Fibroblast of upper back skin (primary cell): ENCODE data around the gene TTYH1.

ENCODE experiments used
- DNase-seq: peaks from one replicate; pipeline ENCODE4 v3.0.0-alpha.2; 2013

TTYH1 gene

DNA sequence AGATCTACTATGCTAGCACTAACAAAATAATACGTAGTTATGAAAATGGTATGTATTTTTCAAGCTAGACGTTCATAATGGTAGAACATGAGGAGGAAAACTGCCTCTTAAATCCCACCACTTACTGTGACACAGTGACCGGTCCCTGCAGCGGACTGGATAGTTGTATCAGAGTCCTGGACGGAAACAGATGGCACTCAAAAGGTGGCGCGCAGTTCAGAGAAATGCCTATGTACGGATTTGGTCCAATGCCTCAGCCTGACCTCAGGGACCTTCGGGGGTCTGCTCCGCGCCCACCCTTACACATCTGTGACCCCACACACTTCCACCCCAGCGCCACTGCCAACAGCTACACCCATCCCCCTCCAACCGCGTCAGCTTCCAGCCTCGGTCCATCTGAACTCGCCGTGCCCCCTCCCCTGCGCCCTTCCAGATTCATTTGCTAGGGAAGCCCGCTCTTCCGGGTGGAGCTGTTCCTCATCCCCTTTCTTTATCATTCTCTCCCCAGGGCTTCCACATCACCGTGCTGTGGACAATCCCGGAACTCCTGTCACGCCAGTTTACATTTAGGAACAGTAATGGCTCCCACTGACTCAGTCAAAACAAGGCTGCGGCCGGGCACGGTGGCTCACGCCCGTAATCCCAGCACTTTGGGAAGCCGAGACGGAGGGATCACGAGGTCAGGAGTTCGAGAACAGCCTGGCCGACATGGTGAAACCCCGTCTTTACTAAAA is 32.9 kb downstream of the TTYH1 start:
- peak; percentile 46 for DNase-seq

DNA sequence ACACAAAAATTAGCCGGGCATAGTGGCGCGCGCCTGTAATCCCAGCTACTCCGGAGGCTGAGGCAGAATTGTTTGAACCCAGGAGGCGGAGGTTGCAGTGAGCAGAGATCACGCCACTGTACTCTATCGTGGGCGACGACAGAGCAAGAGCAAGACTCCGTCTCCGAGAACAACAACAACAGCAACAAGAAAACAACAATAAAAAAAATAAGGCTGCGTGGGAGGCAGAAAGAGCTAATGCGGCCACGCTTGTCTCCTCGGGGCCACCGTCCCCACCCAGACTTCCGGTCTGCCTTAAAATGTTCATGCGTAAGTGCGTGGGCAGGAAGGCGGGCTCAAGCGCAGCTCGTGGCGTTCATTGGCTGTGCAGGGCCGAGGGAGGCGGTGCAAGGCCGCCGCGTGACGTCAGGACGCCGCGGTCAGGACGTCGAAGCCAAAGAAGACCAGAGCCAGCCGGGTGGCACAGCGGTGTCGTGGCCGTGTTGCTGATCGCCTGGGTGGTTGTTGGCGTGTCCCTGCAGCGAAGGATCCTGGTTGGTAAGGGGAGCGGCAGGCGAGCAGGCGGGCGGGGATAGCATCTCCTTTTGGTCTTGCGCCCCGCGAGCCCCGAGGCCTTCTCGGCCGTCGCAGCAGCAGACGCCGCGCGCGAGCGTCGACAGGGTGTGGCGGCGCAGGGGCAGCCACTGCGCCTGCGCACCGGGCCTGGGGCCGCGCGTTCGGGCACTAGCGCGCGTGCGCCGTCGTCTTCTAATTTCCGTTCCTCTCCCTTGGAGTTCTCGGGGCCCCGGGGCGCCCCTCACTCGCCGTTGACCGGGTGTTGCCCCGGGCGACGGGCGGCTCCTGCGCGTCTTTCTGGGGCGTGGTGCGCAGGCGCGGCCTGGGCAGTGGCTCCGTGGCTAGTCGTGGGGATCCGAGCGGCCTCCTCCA is 33.8 kb downstream of the TTYH1 start, which contains the start of gene LENG8:
Gene LENG8 (plus strand): TSS at position 426 of the 927 bp plus-strand sequence. CDS start 2,146 bp downstream, outside the sequence.
- peak; percentile 98 for DNase-seq

DNA sequence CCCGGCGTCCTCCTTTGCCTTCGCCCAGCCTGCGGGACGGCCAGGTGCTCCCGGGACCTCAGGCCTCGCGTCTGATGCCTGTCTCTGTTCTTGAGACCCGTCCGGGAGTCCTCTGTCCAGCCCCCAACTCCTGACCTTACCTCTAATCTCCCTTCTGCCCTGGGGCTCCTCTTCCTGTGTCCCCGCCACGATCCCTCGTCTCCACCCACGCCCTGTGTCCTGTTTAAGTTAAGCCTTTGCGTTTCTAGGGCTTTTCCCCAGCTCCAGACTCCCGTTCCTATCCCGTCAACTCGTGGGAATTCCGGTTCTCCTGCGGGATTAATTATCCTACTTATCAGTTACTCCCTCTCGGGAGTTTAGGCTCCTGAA is 34.4 kb downstream of the TTYH1 start:
- DNase-seq = no peak

DNA sequence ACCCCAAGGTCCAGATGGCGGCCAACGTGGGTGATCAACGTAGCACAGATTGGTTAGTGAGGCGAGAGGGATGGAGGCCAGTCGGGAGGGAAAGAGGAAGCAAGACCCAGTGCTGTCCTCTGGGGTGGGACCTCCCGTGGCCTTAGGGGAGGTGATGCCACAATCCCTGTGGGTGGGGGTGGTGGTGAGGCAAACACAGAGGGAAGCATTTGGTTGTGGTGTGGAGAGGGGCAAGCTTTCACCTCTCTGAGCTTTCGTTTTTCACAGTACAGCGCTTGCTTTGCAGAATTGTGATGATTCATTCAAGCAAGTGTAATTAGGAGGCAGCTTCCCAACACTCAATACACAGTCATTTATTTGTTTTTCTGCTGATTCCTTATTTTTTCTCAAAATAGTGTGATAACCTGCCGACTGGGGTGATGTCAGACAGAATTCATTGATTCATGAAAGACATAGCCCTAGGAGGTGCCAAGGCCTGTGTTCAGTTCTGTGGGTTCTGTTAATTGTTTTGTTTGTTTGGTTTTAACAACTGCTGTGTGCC is 36.1 kb downstream of the TTYH1 start:
- no peak for DNase-seq

DNA sequence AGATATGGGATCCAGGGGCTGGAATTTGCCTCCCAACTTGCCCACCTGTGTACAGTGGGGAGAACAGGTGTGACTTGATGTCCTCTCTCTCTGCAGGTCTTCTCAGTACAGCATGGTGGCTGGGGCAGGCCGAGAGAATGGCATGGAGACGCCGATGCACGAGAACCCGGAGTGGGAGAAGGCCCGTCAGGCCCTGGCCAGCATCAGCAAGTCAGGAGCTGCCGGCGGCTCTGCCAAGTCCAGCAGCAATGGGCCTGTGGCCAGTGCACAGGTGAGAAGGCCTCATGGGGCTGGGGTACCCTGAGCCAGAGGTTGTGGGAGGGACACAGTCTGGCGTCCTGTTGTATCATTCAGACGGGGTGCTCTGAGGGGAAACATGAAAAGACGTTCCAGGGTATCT is 36.7 kb downstream of the TTYH1 start:
- DNase-seq = no peak

DNA sequence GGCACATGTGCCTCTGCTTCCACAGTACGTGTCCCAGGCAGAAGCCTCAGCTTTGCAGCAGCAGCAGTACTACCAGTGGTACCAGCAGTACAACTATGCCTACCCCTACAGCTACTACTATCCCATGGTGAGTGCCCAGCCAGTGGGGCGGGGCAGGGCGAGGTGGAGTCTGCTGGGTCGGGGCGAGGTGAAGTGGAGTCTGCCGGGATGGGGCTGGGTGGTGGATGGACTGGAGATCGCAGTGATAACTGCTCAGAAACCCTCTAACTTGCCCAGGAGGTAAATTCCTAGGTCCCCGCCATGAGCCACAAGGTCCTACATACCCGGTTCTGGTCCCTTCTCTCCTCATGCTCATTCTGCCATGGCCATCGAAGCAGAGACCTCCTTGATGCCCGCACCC is 37.4 kb downstream of the TTYH1 start:
- no peak for DNase-seq

DNA sequence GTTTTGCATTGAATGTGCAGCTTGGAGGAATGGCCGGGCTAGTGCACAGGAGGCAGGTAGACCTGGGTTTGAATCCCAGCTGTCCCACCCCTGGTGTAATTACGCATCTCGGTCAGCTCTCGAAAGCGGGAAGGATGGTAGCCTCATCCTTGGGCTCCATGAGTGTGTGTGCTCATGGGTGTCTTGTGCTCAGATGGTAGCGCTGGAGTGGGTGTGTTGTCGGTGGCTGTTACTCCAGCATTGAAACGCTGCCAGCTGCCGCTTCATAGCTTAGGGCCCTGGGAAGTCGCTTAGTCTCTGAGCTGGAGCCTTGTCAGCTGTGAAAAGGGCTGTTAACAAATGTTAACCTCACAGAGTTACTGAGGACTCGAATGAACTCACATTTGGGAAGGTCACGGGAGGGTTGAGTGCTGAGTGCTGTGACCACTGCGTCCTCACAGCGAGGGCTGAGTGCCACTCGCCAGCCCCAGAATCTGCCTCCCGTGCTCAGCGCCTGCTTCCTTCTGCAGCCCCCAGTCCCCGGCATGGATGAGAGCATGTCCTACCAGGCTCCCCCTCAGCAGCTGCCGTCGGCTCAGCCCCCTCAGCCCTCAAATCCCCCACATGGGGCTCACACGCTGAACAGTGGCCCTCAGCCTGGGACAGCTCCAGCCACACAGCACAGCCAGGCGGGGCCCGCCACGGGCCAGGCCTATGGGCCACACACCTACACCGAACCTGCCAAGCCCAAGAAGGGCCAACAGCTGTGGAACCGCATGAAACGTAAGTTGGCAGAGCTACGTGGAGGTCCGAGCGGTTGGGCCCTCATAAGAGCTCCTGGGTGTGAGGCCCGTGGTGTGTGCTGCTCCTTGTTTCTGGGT is 38.9 kb downstream of the TTYH1 start:
- DNase-seq = no peak

DNA sequence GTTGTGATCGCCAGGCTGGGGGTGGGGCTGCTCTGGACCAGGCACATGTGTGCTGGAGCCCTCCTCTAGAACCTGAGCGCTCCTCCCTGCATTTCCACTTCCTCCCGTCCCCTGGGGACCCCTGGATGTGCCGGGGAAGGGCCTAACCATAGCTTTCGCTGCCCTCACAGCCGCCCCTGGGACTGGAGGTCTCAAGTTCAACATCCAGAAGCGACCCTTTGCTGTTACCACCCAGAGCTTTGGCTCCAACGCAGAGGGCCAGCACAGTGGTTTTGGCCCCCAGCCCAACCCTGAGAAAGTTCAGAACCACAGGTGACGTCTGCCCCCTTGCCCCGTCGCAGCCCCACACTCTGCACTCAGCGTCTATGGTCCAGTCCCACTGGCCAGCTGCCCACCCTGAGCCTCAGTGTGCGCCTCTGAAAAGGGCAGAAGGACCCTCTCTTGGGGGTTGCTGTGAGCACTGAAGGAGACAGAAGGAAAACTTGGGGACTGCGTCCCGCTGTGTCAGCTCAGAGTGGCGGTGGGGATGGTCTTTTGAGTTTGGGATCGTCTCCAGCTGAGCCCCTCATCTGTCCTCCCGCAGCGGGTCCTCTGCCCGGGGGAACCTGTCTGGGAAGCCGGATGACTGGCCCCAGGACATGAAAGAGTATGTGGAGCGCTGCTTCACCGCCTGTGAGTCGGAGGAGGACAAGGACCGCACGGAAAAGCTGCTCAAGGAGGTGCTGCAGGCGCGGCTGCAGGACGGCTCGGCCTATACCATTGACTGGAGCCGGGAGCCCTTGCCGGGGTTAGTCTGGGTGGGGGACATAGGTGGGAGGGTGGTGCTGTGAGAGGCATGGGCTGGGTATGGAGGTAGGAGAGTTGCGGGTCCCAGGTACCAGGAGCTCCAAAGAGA is 39.8 kb downstream of the TTYH1 start:
- DNase-seq = no peak

DNA sequence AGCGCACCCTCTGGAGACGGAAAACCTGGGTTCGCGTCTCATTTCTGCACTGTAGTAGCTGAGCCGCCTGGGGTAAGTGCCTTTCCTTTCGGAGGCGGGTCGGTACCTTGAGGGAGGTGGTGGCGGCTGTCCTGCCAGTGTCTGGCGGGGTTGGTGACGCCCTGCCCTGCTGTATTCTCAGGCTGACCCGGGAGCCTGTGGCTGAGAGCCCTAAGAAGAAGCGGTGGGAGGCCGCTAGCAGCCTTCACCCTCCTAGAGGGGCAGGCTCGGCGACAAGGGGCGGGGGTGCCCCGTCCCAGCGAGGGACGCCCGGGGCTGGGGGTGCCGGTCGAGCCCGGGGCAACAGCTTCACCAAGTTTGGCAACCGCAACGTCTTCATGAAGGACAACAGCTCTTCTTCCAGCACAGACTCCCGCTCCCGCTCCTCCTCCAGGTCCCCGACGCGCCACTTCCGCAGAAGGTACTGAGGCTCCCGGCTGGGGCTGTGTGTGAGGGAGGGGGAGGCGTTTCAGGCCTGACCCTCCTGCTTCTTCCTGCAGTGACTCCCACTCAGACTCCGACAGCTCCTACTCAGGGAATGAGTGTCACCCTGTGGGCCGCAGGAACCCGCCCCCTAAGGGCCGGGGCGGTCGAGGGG is 40.6 kb downstream of the TTYH1 start:
- DNase-seq = no peak

DNA sequence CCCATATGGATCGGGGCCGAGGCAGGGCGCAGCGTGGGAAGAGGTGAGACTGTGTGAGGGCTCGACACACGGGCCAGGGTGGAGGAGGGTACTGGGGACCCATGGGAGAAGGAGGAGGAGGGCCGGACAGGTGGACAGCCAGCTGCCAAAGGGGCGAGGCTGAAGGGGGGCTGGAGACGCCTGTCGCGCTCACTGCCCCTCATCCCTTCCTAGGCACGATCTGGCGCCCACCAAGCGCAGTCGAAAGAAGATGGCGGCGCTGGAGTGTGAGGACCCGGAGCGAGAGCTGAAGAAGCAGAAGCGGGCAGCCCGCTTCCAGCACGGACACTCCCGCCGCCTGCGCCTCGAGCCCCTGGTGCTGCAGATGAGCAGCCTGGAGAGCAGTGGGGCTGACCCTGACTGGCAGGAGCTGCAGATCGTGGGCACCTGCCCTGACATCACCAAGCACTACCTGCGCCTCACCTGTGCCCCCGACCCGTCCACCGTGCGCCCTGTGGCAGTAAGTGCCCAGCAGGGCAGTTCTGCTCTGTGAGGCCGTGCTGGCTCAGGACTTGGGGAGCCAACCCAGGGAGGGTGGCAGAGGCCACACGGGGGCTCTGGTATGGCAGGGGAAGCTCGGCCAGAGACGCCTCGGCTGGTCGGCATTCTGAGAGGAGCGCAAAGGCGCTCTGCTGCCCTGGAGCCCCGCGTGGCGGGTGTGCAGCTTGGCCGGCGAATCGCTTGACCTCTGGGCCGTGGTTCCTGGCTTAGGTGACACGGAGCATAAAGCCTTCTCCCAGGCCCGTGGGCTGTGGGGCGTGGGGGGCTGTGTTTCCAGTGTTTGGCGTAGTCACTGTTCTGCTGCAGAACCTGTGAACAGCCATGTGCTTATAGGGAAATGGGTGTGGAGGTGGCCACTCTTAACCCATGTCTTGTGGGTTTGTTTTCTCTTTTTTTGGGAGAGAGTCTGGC is 41.4 kb downstream of the TTYH1 start:
- no peak for DNase-seq

DNA sequence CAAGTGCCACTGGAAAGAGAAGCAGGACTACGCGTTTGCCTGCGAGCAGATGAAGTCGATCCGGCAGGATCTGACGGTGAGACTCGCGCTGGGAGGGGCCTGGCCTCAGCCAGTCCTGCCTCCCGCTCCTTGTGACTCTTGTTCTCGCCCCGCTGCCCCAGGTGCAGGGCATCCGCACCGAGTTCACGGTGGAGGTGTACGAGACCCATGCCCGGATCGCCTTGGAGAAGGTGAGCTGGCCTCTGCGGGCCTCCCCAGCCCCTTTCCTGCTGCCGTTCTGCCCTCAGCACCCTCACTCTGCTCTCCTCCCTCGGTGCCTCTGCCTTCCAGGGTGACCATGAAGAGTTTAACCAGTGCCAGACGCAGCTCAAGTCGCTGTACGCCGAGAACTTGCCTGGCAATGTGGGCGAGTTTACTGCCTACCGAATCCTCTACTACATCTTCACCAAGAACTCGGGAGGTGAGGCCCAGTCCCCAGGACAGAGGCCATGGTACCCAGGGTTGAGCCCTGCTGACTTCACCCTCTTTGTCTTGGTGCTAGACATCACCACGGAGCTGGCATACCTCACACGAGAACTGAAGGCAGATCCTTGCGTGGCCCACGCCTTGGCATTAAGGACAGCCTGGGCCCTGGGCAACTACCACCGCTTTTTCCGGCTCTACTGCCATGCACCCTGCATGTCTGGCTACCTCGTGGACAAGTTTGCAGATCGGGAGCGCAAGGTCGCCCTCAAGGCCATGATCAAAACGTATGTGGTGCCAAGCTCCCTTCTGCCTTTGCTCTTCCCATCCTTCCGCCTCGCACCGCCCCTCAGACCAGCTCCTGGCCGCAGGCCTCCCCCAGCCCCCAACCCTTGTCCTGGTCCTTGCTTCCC is 42.7 kb downstream of the TTYH1 start:
- no peak for DNase-seq

DNA sequence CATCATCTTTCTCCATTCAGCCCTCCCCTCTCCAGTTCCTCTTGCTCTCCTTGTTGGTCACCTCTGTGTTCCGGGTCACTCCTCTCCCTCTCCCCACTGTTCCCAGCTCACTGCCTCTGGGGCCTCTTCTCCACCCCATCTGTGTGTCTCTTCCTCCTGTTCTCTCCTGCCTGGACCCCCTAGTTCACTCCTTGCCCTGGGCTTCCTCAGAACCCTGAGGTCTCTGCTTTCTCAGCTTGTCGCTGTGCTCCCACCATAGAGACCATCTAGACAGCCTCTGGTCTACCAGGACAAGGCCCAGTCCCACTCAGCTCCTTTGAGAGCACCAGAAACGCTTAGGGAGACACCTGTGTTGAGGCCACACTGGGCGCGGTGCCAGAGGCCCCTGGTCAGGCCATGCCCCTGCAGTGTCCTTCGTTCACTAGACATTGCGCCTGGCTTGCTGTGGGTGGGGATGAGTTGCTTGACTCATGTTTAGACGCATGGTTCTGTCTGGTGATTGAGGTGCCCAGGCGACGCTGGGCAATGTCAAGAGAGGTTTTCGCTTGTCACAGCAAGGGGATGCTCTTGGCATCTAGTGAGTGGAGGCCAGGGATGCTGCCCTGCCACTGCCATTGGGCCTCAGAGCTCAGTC is 43.5 kb downstream of the TTYH1 start:
- no peak for DNase-seq

DNA sequence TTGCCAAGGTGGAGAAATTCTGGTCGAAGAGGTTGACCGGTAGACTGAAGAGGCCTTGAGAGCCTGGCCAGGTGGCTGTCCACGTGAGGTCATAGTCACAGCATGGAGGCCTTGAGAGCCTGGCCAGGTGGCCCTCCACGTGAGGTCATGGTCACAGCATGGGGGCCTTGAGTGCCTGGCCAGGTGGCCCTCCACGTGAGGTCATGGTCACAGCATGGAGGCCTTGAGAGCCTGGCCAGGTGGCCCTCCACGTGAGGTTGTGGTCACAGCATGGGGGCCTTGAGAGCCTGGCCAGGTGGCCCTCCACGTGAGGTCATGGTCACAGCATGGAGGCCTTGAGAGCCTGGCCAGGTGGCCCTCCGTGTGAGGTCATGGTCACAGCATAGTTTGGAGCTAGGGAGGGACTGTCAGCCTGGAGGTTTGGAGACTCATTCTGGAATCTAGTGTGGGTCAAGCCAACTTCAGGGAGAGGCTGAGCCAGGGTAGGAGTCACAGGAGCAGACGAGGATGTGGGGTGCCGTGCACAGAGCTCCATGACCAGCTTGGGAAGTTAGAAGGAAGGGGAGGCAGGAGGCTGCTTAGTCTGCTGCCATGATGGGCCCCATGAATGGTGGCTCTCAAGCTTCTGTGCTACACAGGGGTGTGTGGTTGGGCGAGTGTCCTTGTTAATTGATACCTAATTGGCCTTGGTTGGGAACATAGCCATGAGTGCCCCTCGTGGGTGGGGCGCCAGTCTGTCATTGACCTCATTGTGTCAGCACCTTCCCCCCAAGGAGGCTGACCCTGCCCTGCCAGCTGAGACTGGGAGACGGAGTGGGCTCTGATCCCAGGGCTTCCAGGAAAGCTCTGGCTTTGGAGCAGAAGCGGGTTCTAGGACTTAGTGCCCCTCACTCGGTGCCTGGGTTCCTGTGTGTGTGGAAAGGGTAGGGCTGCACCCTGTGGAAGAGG is 44.3 kb downstream of the TTYH1 start:
- DNase-seq = no peak

DNA sequence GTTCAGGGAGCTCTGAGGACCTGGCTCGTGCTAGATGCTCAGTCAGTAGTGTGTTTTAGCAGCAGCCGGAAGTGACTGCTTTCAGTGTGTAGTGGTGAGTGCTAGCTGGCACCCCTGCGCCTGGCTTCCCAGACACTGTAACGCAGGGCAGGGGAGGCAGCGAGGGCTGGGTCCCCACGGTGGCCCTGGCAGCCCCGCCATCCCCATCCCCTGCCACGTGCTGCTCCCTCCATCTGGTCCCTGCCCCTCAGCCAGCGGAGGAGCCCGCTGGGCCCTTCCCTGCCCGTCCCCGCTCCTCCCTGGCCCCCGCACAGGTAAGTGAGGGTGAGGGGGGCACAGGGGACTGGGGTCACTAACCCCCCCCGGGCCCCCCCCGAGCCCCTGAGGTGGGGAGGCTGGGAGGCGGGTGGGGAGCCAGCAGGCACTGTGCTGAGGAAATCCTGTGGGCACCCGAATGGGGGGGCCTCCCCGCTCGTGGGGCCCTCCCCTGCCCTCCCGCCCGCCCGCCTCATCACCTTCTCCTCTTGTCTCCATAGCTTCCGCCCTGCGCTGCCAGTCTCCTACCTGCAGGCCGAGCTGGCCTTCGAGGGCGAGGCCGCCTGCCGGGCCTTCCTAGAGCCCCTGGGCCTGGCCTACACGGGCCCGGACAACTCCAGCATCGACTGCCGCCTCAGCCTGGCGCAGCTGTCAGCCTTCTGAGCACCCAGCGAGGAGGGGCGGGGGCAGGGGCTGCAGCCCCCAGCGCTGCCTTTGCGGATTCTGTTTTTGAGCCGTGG is 45.2 kb downstream of the TTYH1 start:
- DNase-seq = no peak

DNA sequence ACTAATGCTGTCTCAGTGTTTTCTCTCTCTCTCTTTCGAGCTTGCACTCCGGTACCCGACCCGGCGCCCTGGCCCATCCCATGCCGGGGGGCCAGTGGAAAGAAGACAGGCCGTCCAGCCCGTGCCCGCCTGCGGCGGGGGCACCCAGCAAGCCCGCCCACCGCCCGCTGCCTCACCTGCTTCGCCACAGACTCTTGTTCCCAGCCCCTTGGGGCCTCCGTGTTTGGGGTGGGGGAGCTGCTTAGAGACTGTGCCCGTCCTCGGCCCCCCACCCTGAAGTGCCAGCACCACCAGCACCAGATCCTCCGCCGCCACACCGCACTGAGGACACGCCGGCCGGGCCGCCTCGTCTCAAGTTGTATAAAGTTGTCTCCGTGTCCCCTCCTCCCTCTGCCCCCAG is 45.9 kb downstream of the TTYH1 start:
- DNase-seq = no peak

DNA sequence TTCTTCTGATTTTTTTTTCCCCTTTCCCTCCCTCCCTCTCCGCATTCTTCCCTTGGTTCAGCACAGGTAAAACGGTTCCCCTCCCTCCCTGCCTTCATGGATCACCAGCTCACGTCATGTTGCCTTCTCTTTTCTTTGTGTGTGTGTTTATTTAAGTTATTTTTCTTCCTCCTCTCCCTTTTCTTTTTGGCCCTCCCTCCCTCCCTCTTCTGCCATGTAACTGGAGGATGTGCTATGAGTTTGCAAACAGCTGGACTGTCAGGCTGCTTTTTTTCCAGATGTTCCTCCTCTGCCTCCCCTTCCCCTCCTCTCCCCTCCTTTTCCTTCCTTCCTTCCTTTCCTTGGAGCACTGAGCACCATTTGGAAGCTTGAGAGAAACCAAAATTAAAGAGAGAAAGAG is 46.3 kb downstream of the TTYH1 start:
- DNase-seq = no peak
